KMS-11 (cell line): Measurements from ENCODE around the gene AOPEP.

Experiments
- H2AFZ ChIP-seq: fragments of 200-600 bp; sonication (generic); 2 replicates; pipeline ENCODE4 v1.6.1; 2016; ENCODE audit warnings: antibody characterized with exemption, mixed run types, low read depth
- H3K27ac ChIP-seq: fragments of 200-600 bp; sonication (generic); 2 replicates; pipeline ENCODE4 v1.6.1; 2016; ENCODE audit warnings: mild to moderate bottlenecking, mixed run types
- H3K27me3 ChIP-seq: fragments of 200-600 bp; sonication (generic); 2 replicates; pipeline ENCODE4 v1.6.1; 2017; ENCODE audit warnings: mild to moderate bottlenecking, low read depth, mixed run types, moderate library complexity; ENCODE audit not compliant: insufficient read depth
- H3K36me3 ChIP-seq: fragments of 200-600 bp; sonication (generic); 2 replicates; pipeline ENCODE4 v1.6.1; 2017; ENCODE audit warnings: mild to moderate bottlenecking, mixed run types; ENCODE audit not compliant: insufficient read depth
- H3K4me1 ChIP-seq: fragments of 200-600 bp; sonication (generic); 2 replicates; pipeline ENCODE4 v1.6.1; 2016; ENCODE audit warnings: mild to moderate bottlenecking, low read depth, mixed run types; ENCODE audit not compliant: poor library complexity, severe bottlenecking
- H3K4me2 ChIP-seq: fragments of 200-600 bp; sonication (generic); 2 replicates; pipeline ENCODE4 v1.7.0; 2016; ENCODE audit warnings: mild to moderate bottlenecking, mixed run types
- H3K4me3 ChIP-seq: fragments of 200-600 bp; sonication (generic); IDR thresholded peaks from 2 replicates; pipeline ENCODE4 v1.6.1; 2017; ENCODE audit warnings: low read depth, low read length, mixed read lengths; ENCODE audit not compliant: insufficient read depth
- H3K79me2 ChIP-seq: fragments of 200-600 bp; sonication (generic); 2 replicates; pipeline ENCODE4 v1.6.1; 2016; ENCODE audit warnings: low read depth, mixed run types; ENCODE audit not compliant: insufficient read depth
- H3K9ac ChIP-seq: fragments of 200-600 bp; sonication (generic); 2 replicates; pipeline ENCODE4 v1.6.1; 2016; ENCODE audit warnings: mild to moderate bottlenecking, mixed run types
- H4K20me1 ChIP-seq: fragments of 200-600 bp; sonication (generic); 2 replicates; pipeline ENCODE4 v1.6.1; 2016; ENCODE audit warnings: mild to moderate bottlenecking, mixed run types; ENCODE audit not compliant: insufficient read depth
- CTCF ChIP-seq: fragments of 200-600 bp; sonication (generic); conservative IDR thresholded peaks from 2 replicates; pipeline ENCODE4 v1.6.1; 2017; ENCODE audit warnings: low read depth, mild to moderate bottlenecking, antibody characterized with exemption, low read length, moderate library complexity, mixed read lengths

The AOPEP gene

GRCh38 chr9:95102001-95102433 is 375.5 kb downstream of the AOPEP start:
- H3K27ac ChIP-seq = no peak overlapping the region
- no peaks in the 10 kb centered on the region for H3K4me1 ChIP-seq
- H3K36me3 ChIP-seq = no peaks in the 10 kb centered on the region

GRCh38 chr9:95102572-95102971 is 376.1 kb downstream of the AOPEP start:
- Histone ChIP-seq H3K4me2 (no peak overlapping the region), H3K27me3 (no peaks in the 10 kb centered on the region), H2AFZ (no peak overlapping the region), H4K20me1 (no peaks in the 10 kb centered on the region), H3K79me2 (no peaks in the 10 kb centered on the region), H3K4me1 (no peaks in the 10 kb centered on the region), H3K4me3 (no peak overlapping the region), H3K27ac (no peak overlapping the region), H3K9ac (no peak overlapping the region), H3K36me3 (no peaks in the 10 kb centered on the region)
- TF ChIP-seq CTCF = no peak

More at GRCh38 chr9:95102001-95102433, 375.5 kb downstream of the AOPEP start:
- Histone ChIP-seq H4K20me1 (no peaks in the 10 kb centered on the region), H3K4me2 (no peak overlapping the region), H2AFZ (no peak overlapping the region), H3K79me2 (no peaks in the 10 kb centered on the region), H3K27me3 (no peaks in the 10 kb centered on the region), H3K4me3 (no peak overlapping the region), H3K9ac (no peak overlapping the region)
- TF ChIP-seq CTCF = no peak

- Histone ChIP-seq H3K4me2 (no peak overlapping the region), H4K20me1 (no peaks in the 10 kb centered on the region), H3K79me2 (no peaks in the 10 kb centered on the region), H3K4me3 (no peak overlapping the region), H3K9ac (no peak overlapping the region), H3K36me3 (no peaks in the 10 kb centered on the region), H3K4me1 (no peaks in the 10 kb centered on the region), H3K27me3 (no peaks in the 10 kb centered on the region), H3K27ac (no peak overlapping the region), H2AFZ (no peak overlapping the region)
- no peak for TF ChIP-seq CTCF
Measured at GRCh38 chr9:95103281-95103771, 376.8 kb downstream of the AOPEP start.

GRCh38 chr9:95103871-95104580 is 377.5 kb downstream of the AOPEP start:
- H3K4me2 ChIP-seq = no peak overlapping the region
- no peaks in the 10 kb centered on the region for H3K79me2 ChIP-seq
- H3K27me3 ChIP-seq = no peaks in the 10 kb centered on the region
- no peak overlapping the region for H3K4me3 ChIP-seq
- no peak overlapping the region for H2AFZ ChIP-seq
- H3K9ac ChIP-seq = no peak overlapping the region
- no peaks in the 10 kb centered on the region for H3K4me1 ChIP-seq
- H3K27ac ChIP-seq = no peak overlapping the region
- no peaks in the 10 kb centered on the region for H4K20me1 ChIP-seq
- no peaks in the 10 kb centered on the region for H3K36me3 ChIP-seq
- no peak for TF ChIP-seq CTCF
